ENCODE measurements around the gene CXCL1. TPM values are rescaled to one million over a fixed set of nuclear protein-coding genes. Genes with fewer than 3 reads are reported as not detected.
"Not testable (repeated sequence)": the region's sequence is repeated elsewhere in the genome, so short reads cannot be mapped to it uniquely, and the experiment has no call there.

The CXCL1 gene
- total RNA-seq, 2 experiments from 2014 or later: not detected

GRCh38 chr4:73899338-73899737, 30.1 kb downstream of the CXCL1 start:
- H3K27me3 Mint-ChIP-seq; H3K9me3 Mint-ChIP-seq; H3K27ac Mint-ChIP-seq; CTCF ChIA-PET; H3K4me1 Mint-ChIP-seq; H3K4me3 Mint-ChIP-seq; H3K36me3 Mint-ChIP-seq (ENCODE audit: low read depth); POLR2A ChIA-PET; DNase-seq: not testable (repeated sequence)

DNA sequence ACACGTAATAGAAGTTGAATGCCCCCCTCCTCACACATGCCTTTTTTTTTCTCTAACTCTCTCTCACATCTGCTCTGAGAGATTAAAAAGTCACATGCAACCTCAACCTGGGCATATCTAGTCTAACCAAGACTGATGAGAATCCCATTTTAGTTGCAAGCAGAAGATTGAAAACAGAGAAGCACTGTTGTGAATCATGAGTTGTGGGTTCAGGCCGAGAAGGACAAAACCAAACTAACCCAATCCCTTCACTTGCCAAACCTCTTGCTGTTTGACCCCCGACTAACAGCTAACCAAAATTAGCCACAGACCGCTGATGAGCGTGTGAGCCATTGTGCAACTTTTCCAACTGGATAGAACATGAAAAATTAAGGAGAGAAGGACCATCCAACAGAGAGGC, 31.8 kb downstream of the CXCL1 start:
- H3K4me1 Mint-ChIP-seq: no peaks in the 10 kb centered on the region
- H3K27me3 Mint-ChIP-seq: no peaks in the 10 kb centered on the region
- CTCF ChIA-PET: no interaction called here
- H3K36me3 Mint-ChIP-seq (ENCODE audit: low read depth): no peaks in the 10 kb centered on the region
- no peak overlapping the region for H3K4me3 Mint-ChIP-seq
- no peak for DNase-seq
- H3K9me3 Mint-ChIP-seq: no peaks in the 10 kb centered on the region
- POLR2A ChIA-PET: no interaction called here
- no peak overlapping the region for H3K27ac Mint-ChIP-seq

DNA sequence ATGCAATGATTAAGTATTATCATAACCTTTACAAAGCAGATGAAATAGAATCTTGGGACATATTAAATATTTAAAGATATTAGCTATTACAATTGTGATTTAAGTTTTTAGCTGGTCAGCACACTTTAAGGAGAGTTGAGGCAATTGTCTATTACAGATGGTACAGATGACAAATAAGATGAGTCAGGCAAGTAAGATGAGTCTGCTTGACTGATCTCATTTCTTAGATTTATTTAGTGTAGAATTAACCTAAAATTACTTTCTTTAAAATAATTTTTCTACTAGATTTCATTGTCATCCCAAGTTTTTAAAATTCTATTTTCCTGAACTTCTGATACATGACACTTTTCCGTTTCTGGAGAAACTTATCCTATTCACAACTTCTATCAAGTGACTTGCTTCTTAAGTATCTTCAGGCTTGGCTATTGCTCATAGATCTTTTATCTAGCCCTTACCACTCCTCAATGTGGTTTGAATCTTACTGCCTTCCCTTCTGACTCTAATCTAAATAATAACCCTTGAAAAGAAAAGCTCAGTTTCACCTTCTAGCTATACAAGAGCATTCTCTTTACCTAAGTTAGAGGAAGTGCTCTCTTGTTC, 32.9 kb downstream of the CXCL1 start:
- H3K4me3 Mint-ChIP-seq: no peak overlapping the region
- H3K27me3 Mint-ChIP-seq: no peaks in the 10 kb centered on the region
- no peak overlapping the region for H3K27ac Mint-ChIP-seq
- no peaks in the 10 kb centered on the region for H3K36me3 Mint-ChIP-seq (ENCODE audit: low read depth)
- no peaks in the 10 kb centered on the region for H3K4me1 Mint-ChIP-seq
- CTCF ChIA-PET: no interaction called here
- POLR2A ChIA-PET: no interaction called here
- DNase-seq: no peak
- H3K9me3 Mint-ChIP-seq: no peaks in the 10 kb centered on the region

DNA sequence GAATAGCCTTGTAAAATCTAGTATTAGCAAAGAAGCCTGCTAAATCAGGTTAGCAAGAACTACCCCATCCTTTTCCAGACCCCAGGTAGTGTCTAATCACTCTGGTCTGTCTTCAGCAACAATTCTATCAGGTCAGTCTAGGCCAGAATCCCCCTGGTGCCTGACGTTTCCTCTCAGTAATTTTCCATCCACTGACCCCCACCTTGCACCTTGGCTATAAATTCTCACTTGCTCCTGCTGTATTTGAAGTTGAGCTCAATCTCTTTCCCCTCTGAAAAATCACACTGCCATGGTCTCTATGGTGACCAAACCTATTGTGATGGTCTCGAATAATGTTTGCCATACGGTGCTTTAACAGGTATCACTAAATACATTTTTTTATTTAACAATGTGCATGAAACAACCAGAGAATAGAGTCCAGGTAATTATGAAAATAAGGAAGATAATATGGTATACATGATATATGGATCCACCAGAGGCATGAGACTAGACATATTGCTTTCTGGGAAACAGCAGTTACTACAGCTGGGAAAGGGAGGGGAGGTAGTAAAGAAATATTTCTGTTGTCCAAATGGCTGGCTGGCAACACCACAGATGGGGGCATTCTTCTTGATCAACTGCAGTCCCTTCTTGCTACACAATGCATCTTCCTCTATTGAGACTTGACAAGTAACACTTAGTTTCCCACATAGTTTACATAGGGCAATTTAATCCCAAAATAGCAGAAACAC, 33.8 kb downstream of the CXCL1 start:
- ChIA-PET CTCF (no interaction called here), POLR2A (no interaction called here)
- Mint-ChIP-seq H3K9me3 (no peaks in the 10 kb centered on the region), H3K4me1 (no peaks in the 10 kb centered on the region), H3K27me3 (no peaks in the 10 kb centered on the region), H3K4me3 (no peak overlapping the region), H3K36me3 (ENCODE audit: low read depth) (no peaks in the 10 kb centered on the region), H3K27ac (no peak overlapping the region)
- DNase-seq: no peak

- no peak overlapping the region for H3K27ac Mint-ChIP-seq
- ChIA-PET POLR2A (no interaction called here), CTCF (no interaction called here)
- no peaks in the 10 kb centered on the region for H3K9me3 Mint-ChIP-seq
- H3K4me3 Mint-ChIP-seq: no peak overlapping the region
- no peaks in the 10 kb centered on the region for H3K36me3 Mint-ChIP-seq (ENCODE audit: low read depth)
- H3K4me1 Mint-ChIP-seq: no peaks in the 10 kb centered on the region
- no peaks in the 10 kb centered on the region for H3K27me3 Mint-ChIP-seq
- DNase-seq: no peak
Measured at GRCh38 chr4:73904491-73904890, 35.3 kb downstream of the CXCL1 start.

DNA sequence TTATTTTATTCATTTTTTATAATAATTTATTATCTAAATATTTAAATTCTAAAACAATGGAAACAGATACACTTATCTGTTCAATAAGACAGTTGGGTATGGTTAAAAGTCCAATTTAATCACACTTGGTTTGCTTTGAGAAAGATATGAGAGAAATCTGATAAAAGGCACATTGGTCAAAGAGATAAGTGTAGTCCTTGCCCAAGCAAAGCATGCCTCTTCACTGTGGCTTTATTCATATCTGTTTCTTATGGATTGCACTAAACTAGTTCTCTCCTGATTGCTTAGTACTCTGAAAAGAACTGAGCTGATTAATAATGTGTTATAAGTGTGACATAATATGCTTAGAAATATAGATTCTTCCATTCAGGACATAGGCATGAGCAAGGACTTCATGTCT, 39.8 kb downstream of the CXCL1 start:
- Mint-ChIP-seq H3K4me3 (no peak overlapping the region), H3K27ac (no peak overlapping the region), H3K27me3 (no peaks in the 10 kb centered on the region), H3K4me1 (no peaks in the 10 kb centered on the region), H3K36me3 (ENCODE audit: low read depth) (no peaks in the 10 kb centered on the region), H3K9me3 (no peaks in the 10 kb centered on the region)
- ChIA-PET POLR2A (no interaction called here), CTCF (no interaction called here)
- DNase-seq: no peak

- ChIA-PET POLR2A (no interaction called here), CTCF (no interaction called here)
- Mint-ChIP-seq H3K4me3 (no peak overlapping the region), H3K27me3 (no peaks in the 10 kb centered on the region), H3K4me1 (no peaks in the 10 kb centered on the region), H3K9me3 (no peaks in the 10 kb centered on the region), H3K27ac (no peak overlapping the region), H3K36me3 (ENCODE audit: low read depth) (no peaks in the 10 kb centered on the region)
- no peak for DNase-seq
Measured at GRCh38 chr4:73911746-73912145, 42.6 kb downstream of the CXCL1 start.

DNA sequence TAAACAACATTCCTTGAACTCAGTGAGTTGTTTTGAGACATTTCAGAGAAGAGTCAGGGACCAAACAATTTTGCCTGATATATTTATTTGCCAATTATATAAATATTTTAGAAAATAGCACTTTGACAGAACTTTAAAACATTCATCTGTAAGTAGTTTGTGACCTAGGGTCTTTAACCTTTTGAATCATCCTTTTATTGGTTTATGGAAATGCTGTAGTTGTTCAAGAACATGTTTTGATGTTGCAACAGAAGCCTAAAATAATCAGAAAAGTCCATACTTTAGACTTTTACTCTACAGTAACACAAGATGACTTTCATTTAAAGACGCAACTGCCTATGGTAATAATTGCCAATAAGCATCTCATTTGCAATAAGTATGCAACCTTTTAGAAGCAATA, 43.0 kb downstream of the CXCL1 start:
- no peaks in the 10 kb centered on the region for H3K36me3 Mint-ChIP-seq (ENCODE audit: low read depth)
- ChIA-PET POLR2A (no interaction called here), CTCF (no interaction called here)
- H3K27ac Mint-ChIP-seq: no peak overlapping the region
- H3K4me3 Mint-ChIP-seq: no peak overlapping the region
- no peaks in the 10 kb centered on the region for H3K4me1 Mint-ChIP-seq
- no peaks in the 10 kb centered on the region for H3K27me3 Mint-ChIP-seq
- no peaks in the 10 kb centered on the region for H3K9me3 Mint-ChIP-seq
- no peak for DNase-seq

DNA sequence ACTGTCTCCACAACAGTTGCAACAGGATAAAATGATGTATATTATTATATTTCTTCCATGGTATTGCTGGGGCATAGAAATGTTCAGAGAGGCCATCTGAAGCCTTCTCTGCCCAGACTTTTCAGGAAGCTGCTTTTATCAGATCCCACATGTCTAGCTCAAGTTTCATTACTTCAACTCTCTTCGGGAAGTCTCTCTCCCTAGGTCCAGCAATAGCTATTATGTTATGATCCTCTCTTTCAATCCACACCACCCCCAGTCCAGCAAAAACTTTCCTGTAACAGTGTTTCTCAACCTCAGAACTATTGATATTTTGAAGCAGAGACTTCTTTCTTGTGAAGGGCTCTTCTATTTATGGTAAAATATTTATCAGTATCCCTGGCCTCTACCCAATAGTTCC, 44.9 kb downstream of the CXCL1 start:
- H3K36me3 Mint-ChIP-seq (ENCODE audit: low read depth): no peaks in the 10 kb centered on the region
- DNase-seq: no peak
- no peaks in the 10 kb centered on the region for H3K4me1 Mint-ChIP-seq
- H3K27ac Mint-ChIP-seq: no peak overlapping the region
- ChIA-PET CTCF (no interaction called here), POLR2A (no interaction called here)
- no peaks in the 10 kb centered on the region for H3K27me3 Mint-ChIP-seq
- no peaks in the 10 kb centered on the region for H3K9me3 Mint-ChIP-seq
- no peak overlapping the region for H3K4me3 Mint-ChIP-seq

GRCh38 chr4:73916172-73916925, 47.2 kb downstream of the CXCL1 start:
- no peak overlapping the region for H3K4me3 Mint-ChIP-seq
- H3K27ac Mint-ChIP-seq: no peak overlapping the region
- no peaks in the 10 kb centered on the region for H3K36me3 Mint-ChIP-seq (ENCODE audit: low read depth)
- no peak for DNase-seq
- no peaks in the 10 kb centered on the region for H3K9me3 Mint-ChIP-seq
- CTCF ChIA-PET: interaction anchor here (0.6 kb wide), 1 partner anchor 129 kb away, joined by 3 read pairs; no protein-coding TSS in a partner anchor
- H3K27me3 Mint-ChIP-seq: no peaks in the 10 kb centered on the region
- no peaks in the 10 kb centered on the region for H3K4me1 Mint-ChIP-seq
- POLR2A ChIA-PET: no interaction called here

GRCh38 chr4:73917081-73917501, 47.9 kb downstream of the CXCL1 start:
- POLR2A ChIA-PET: no interaction called here
- H3K27ac Mint-ChIP-seq: no peak overlapping the region

DNA sequence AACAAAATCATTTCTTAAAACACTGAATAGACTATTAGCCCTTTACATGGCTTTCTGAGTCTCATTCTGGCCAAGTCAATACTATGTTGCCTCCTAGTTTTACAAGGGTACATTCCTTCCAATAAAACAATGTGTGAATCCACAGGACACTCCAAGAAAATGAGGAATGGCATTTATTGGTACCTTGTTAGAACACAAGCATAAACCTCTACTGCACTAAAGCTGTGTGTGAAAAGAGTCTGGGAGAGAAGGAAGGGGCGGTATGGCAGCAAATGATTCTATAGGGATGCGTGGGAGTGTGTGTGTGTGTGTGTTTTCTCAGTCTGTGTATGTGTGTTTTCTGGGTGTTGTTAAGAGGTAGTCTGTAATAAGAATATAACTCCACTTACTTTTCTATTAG, 48.9 kb downstream of the CXCL1 start:
- no peak overlapping the region for H3K27ac Mint-ChIP-seq
- no peak overlapping the region for H3K4me3 Mint-ChIP-seq
- ChIA-PET CTCF (no interaction called here), POLR2A (no interaction called here)
- no peaks in the 10 kb centered on the region for H3K27me3 Mint-ChIP-seq
- H3K9me3 Mint-ChIP-seq: no peaks in the 10 kb centered on the region
- no peak for DNase-seq
- H3K36me3 Mint-ChIP-seq (ENCODE audit: low read depth): no peaks in the 10 kb centered on the region
- H3K4me1 Mint-ChIP-seq: no peaks in the 10 kb centered on the region

More at GRCh38 chr4:73917081-73917501, 47.9 kb downstream of the CXCL1 start:
- no peaks in the 10 kb centered on the region for H3K9me3 Mint-ChIP-seq
- no peaks in the 10 kb centered on the region for H3K36me3 Mint-ChIP-seq (ENCODE audit: low read depth)
- no peak for DNase-seq
- no peaks in the 10 kb centered on the region for H3K27me3 Mint-ChIP-seq
- CTCF ChIA-PET: no interaction called here
- no peaks in the 10 kb centered on the region for H3K4me1 Mint-ChIP-seq
- H3K4me3 Mint-ChIP-seq: no peak overlapping the region

- H3K4me1 Mint-ChIP-seq: no peaks in the 10 kb centered on the region
- POLR2A ChIA-PET: no interaction called here
- H3K27ac Mint-ChIP-seq: no peak overlapping the region
- no peak for DNase-seq
- no peak overlapping the region for H3K4me3 Mint-ChIP-seq
- no peaks in the 10 kb centered on the region for H3K36me3 Mint-ChIP-seq (ENCODE audit: low read depth)
- CTCF ChIA-PET: no interaction called here
- no peaks in the 10 kb centered on the region for H3K9me3 Mint-ChIP-seq
- no peaks in the 10 kb centered on the region for H3K27me3 Mint-ChIP-seq
Measured at GRCh38 chr4:73919691-73920090, 50.5 kb downstream of the CXCL1 start.
